Neural progenitor cell (in vitro differentiated cells): ENCODE results near the gene RTL9.

ENCODE experiments used
- EZH2 ChIP-seq: fragments of 200-600 bp; sonication (generic); IDR thresholded peaks from 2 replicates; pipeline ENCODE4 v1.6.1; 2017; ENCODE audit warnings: antibody characterized with exemption, mild to moderate bottlenecking, moderate library complexity
- EZH2phosphoT487 ChIP-seq: fragments of 200-600 bp; sonication (generic); IDR thresholded peaks from 2 replicates; pipeline ENCODE4 v1.6.1; 2017; ENCODE audit warnings: antibody characterized with exemption
- TF ChIP-seq, protein P1 (sequence below): fragments of 200-600 bp; sonication (generic); IDR thresholded peaks from 2 replicates; pipeline ENCODE4 v1.5.1; 2017; ENCODE audit warnings: antibody characterized with exemption, mild to moderate bottlenecking

DNA sequence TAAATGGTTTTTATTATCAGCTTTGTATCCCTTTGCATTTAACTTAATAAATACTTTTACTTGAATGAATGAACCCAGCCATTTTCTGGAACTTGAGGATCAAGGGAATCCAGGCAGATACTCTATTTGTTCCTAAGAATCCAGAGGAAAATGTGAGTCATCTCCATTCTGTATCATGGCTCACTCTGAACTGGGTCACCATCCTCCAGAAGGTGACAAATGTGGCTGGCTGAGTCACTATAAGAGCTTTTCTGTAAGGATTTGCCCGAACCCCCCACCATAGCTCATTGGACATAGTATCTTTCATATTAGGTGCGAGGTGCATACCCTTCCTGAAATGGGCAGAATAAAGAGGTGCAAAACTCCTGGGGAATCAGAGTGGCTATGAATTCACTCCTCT lies 25.8 kb downstream of the RTL9 start:
- TF ChIP-seq, protein P1, sequence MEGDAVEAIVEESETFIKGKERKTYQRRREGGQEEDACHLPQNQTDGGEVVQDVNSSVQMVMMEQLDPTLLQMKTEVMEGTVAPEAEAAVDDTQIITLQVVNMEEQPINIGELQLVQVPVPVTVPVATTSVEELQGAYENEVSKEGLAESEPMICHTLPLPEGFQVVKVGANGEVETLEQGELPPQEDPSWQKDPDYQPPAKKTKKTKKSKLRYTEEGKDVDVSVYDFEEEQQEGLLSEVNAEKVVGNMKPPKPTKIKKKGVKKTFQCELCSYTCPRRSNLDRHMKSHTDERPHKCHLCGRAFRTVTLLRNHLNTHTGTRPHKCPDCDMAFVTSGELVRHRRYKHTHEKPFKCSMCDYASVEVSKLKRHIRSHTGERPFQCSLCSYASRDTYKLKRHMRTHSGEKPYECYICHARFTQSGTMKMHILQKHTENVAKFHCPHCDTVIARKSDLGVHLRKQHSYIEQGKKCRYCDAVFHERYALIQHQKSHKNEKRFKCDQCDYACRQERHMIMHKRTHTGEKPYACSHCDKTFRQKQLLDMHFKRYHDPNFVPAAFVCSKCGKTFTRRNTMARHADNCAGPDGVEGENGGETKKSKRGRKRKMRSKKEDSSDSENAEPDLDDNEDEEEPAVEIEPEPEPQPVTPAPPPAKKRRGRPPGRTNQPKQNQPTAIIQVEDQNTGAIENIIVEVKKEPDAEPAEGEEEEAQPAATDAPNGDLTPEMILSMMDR: no peak
- TF ChIP-seq EZH2 (no peak), EZH2phosphoT487 (no peak)
